ENCODE results near the gene BMP4. TPM values are rescaled to one million over a fixed set of nuclear protein-coding genes. Genes with fewer than 3 reads are reported as not detected.

BMP4 gene
- total and polyA plus RNA-seq, 2 of the 13 experiments (the other 11 are each of a cell fraction or from before 2014, with no cell fraction given), result 56.4 to 169 TPM

DNA sequence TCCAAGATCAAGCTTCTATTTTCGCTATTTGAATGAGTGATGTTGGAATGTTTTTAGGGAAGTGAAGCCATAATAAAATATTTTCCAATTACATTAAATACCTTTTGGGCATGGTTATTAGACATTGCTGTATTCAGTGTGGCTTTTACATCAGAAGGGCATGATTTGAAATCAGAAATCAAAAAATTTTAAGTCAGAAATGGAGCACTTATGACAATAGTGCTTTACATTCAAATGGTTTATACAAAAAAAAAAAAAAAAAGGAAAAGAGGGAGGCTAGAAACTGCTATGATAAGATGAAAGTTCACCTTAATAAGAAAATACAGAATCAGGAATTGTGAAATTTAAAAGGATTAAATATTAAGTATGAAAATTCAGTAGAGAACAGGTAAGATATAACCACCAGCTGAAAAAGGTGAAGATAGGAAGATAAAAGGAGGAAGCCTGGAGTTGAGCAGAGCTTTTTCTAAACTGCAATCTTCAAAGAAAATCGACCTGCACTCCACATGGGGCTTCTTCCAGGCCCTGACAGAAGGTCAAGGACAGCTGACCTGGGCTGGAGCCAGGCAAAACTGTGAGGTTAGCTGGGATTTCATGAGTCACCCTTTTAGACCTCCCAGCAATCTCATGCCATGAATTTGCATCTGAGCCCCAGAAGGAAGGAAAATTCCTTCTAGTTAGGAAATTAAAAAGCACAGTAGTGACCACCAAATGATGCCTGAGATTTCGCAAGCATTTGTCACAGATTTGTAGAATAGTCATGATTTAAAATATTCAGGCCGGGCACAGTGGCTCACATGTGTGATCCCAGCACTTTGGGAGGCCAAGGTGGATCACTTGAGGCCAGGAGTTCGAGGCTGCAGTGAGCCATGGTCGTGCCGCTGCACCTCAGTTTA lies 23.4 kb upstream of the BMP4 start (continued):
- TF ChIP-seq ZNF318 (CRISPR knock-in tag; IDR thresholded peaks at IDR 0.05), result no peak
- peak; percentile 41; the same call in 1 of the 2 replicates for TF ChIP-seq ARID3A (IDR thresholded peaks at IDR 0.05; ENCODE audit: low read depth, low read length)
- TF ChIP-seq HNRNPL (IDR thresholded peaks at IDR 0.05; ENCODE audit: low read depth, low read length), result no peak
- no peak for TF ChIP-seq PLRG1 (conservative IDR thresholded peaks at IDR 0.05)
- TF ChIP-seq KMT2B (CRISPR knock-in tag; IDR thresholded peaks at IDR 0.05), result no peak
- peak; percentile 36; the same call in 1 of the 2 replicates for TF ChIP-seq MTA1 (CRISPR knock-in tag; IDR thresholded peaks at IDR 0.05; ENCODE audit: borderline replicate concordance)
- TF ChIP-seq CBX1 (IDR thresholded peaks at IDR 0.05; ENCODE audit: low read depth), result no peak
- TF ChIP-seq HMG20B (CRISPR knock-in tag; conservative IDR thresholded peaks at IDR 0.05), result peak; percentile 73; the same call in 1 of the 2 replicates
- TF ChIP-seq TBP (CRISPR knock-in tag; IDR thresholded peaks at IDR 0.05), result no peak
- TF ChIP-seq, protein P1, sequence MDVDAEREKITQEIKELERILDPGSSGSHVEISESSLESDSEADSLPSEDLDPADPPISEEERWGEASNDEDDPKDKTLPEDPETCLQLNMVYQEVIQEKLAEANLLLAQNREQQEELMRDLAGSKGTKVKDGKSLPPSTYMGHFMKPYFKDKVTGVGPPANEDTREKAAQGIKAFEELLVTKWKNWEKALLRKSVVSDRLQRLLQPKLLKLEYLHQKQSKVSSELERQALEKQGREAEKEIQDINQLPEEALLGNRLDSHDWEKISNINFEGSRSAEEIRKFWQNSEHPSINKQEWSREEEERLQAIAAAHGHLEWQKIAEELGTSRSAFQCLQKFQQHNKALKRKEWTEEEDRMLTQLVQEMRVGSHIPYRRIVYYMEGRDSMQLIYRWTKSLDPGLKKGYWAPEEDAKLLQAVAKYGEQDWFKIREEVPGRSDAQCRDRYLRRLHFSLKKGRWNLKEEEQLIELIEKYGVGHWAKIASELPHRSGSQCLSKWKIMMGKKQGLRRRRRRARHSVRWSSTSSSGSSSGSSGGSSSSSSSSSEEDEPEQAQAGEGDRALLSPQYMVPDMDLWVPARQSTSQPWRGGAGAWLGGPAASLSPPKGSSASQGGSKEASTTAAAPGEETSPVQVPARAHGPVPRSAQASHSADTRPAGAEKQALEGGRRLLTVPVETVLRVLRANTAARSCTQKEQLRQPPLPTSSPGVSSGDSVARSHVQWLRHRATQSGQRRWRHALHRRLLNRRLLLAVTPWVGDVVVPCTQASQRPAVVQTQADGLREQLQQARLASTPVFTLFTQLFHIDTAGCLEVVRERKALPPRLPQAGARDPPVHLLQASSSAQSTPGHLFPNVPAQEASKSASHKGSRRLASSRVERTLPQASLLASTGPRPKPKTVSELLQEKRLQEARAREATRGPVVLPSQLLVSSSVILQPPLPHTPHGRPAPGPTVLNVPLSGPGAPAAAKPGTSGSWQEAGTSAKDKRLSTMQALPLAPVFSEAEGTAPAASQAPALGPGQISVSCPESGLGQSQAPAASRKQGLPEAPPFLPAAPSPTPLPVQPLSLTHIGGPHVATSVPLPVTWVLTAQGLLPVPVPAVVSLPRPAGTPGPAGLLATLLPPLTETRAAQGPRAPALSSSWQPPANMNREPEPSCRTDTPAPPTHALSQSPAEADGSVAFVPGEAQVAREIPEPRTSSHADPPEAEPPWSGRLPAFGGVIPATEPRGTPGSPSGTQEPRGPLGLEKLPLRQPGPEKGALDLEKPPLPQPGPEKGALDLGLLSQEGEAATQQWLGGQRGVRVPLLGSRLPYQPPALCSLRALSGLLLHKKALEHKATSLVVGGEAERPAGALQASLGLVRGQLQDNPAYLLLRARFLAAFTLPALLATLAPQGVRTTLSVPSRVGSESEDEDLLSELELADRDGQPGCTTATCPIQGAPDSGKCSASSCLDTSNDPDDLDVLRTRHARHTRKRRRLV (CRISPR knock-in tag; IDR thresholded peaks at IDR 0.05), result no peak
- no peak for TF ChIP-seq RFX1 (IDR thresholded peaks at IDR 0.05)
- peak; percentile 78 for TF ChIP-seq CEBPB (IDR thresholded peaks at IDR 0.05; ENCODE audit: borderline replicate concordance, low read depth, low read length)
- TF ChIP-seq ZNF550 (CRISPR knock-in tag; IDR thresholded peaks at IDR 0.05; ENCODE audit: borderline replicate concordance), result no peak
- TF ChIP-seq FOXA3 (CRISPR knock-in tag; IDR thresholded peaks at IDR 0.05), result peak; percentile 77

Measured in HepG2 (cell line).